Peyer's patch (tissue), 4 donors: ENCODE results near the gene ADAMTS14.
"Not testable (repeated sequence)": the region's sequence is repeated elsewhere in the genome, so short reads cannot be mapped to it uniquely, and the experiment has no call there.

ENCODE experiments used
- POLR2A ChIP-seq, 2 donors: fragments of 450-650 bp; IDR thresholded peaks; one replicate each; pipeline ENCODE4 v1.5.1; 2017; ENCODE audit warnings: antibody characterized with exemption in 2 of 2, mild to moderate bottlenecking in 2 of 2, moderate library complexity in 2 of 2
- TF ChIP-seq, protein P1 (sequence below), 6 experiments: fragments of 450-650 bp in 4 of 6; fragments of 200-600 bp in 2 of 6; sonication (generic) in 1 of 6; IDR thresholded peaks; one replicate each; pipeline ENCODE4 v1.5.1; 2017 to 2019; ENCODE audit warnings: antibody characterized with exemption in 6 of 6, mild to moderate bottlenecking in 3 of 6, moderate library complexity in 1 of 6

DNA sequence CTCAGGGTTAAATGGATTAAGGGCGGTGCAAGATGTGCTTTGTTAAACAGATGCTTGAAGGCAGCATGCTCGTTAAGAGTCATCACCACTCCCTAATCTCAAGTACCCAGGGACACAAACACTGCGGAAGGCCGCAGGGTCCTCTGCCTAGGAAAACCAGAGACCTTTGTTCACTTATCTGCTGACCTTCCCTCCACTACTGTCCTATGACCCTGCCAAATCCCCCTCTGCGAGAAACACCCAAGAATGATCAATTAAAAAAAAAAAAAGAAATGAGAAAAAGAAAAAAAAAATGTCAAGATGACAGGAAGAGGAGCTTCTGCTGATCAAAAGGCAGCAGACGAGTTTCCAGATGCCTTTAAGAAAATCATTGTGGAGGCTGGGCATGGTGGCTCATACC, 40.6 kb upstream of the ADAMTS14 start:
- not testable (repeated sequence) for TF ChIP-seq POLR2A (IDR thresholded peaks at IDR 0.05)
- TF ChIP-seq, protein P1, sequence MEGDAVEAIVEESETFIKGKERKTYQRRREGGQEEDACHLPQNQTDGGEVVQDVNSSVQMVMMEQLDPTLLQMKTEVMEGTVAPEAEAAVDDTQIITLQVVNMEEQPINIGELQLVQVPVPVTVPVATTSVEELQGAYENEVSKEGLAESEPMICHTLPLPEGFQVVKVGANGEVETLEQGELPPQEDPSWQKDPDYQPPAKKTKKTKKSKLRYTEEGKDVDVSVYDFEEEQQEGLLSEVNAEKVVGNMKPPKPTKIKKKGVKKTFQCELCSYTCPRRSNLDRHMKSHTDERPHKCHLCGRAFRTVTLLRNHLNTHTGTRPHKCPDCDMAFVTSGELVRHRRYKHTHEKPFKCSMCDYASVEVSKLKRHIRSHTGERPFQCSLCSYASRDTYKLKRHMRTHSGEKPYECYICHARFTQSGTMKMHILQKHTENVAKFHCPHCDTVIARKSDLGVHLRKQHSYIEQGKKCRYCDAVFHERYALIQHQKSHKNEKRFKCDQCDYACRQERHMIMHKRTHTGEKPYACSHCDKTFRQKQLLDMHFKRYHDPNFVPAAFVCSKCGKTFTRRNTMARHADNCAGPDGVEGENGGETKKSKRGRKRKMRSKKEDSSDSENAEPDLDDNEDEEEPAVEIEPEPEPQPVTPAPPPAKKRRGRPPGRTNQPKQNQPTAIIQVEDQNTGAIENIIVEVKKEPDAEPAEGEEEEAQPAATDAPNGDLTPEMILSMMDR (IDR thresholded peaks at IDR 0.05), result not testable (repeated sequence)
